SIG-M5 treated with dmso at 0.1 percent for 504 hours (cell line): ENCODE results near the gene DSP.

Experiments
- DNase-seq: peaks from one replicate; lab custom pipeline; 2025; ENCODE audit not compliant: unreplicated experiment; lab: John Stamatoyannopoulos, UW

Gene DSP

DNA sequence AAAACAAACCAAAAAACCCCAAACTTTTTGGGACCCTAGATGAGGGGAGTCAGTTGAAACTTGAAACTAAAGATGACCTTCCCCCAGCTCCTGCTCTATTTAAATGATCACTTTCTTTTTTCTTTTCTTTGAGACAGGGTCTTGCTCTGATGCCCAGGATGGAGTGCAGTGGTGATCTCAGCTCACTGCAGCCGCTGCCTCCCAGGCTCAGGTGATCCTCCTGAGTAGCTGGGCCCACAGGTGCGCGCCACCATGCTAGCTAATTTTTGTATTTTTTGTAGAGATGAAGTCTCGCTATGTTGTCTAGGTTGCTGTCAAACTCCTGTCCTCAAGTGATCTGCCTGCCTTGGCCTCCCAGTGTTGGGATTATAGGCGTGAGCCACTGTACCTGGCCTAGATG lies 7.3 kb upstream of the DSP start:
- DNase-seq: no peak

DNA sequence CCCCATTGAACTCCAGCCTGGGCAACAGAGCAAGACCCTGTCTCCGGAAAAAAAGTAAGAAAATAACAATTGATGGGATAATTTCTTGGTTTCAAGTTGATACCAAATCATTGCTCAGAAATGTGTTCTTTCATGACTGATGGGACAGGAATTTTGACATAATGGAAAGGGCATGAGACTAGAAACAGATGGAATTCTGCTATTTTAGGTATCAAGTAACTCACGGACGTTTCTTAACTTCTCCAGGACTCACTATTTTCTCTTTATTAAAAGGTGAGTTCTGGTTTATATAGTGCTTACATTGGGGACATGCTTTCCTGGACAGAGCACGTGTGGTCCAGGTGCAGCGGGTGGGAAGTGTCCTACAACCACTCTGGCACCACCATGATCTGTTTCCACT lies 6.0 kb upstream of the DSP start:
- DNase-seq: no peak

DNA sequence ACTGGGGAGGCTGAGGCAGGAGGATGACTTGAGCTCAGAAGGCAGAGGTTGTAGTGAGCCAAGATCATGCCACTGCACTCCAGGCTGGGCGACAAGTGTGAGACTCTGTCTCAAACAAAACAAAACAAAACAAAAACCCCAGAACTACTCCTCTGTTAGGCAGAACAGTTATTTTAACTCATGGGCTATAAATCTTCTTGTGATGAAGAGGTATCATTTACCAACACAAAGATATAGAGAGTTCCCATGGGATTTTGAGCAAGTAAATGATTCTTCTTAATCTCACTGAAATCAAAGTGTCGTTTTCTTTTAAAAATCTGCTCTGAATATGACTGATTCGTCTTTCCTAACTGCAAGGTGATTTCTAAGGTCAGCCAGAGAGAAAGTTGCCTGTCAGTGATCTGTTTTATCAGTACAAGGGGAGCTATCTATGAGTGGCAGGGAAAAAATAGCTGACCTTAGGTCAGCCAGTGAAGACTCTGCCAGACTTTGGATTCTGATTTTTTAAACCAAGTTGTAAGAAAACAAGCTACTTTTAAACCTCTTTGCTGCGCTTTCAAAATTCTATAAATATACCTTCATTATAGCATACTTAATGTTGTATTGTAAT lies 3.8 kb upstream of the DSP start:
- no peak for DNase-seq

DNA sequence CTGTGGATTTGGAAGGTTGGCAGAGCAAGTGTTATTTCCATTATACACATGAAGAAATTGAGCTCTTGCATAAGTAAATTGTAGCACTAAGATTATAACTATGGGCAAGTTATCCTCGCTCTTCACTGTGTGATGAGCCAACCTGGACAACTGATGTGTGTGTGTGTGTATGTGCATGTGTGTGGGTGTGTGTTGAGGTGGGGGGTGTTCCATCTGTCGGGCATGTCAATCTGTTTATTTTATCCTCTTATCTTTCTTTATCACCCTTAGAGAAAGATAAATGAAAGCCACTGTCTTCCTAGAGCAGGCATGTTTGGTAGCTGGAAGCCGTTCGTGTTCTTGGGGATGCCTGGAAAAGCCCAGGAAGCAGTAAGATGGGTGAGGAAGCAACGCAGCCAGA lies 3.0 kb upstream of the DSP start:
- no peak for DNase-seq

DNA sequence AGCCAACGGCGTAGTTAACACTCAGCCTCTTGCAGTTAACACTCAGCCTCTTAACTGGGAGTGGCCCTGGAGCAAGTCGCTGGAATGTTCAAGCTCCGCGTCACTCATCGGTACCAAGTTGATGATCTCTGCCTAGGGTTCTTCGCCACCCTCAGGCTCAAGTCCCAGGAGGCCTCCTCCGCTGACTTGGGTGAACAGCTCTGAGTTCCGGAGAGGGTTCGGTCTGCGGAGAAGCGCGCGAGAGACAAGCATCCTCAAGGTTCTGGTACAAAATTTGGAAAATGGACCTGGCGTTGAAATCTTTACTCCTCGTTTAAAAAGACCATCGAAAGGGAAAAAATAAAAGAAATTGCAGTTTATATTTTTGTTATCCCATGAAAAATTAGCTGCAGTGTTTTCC lies 876 bp upstream of the DSP start:
- no peak for DNase-seq

DNA sequence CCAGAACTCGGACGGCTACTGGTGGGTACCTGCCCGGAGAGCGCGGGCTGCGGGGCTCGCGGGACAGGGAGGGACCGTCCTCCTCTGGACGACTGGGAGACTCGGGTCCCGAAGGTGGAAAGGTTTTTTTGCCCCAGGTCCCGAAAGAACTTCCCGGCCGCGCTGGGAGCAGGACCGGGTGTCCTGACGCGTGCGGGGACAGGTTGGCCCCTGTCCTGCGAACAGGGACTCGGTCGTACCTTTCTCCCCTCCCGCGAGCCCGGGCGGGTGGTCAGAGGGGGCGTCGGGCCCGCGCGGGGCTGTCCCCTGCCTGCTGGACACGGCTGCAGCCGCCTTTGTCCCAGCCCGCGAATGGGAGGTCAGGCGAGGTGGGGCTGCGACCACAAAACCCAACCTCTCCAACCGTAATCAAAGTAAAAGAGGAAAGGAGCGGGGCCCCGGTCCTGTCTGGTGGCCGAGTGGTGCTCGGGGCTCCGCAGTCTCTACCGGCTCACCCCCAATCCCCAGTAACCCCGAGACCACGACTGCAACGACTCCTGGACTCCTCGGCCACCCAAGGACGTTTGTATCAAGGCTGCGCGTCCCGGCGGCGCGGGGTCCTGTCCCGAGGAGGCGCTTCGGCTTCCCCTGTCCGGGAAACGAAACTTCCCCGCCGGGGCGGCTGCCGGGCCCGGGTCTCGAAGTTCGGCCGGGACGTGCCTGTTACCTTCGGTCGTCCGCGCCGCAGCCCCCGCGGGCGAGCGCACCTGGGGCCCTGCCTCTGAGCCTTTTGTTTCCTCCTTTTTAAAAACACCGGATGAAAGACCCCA lies 798 bp downstream of the DSP start:
- DNase-seq: no peak

DNA sequence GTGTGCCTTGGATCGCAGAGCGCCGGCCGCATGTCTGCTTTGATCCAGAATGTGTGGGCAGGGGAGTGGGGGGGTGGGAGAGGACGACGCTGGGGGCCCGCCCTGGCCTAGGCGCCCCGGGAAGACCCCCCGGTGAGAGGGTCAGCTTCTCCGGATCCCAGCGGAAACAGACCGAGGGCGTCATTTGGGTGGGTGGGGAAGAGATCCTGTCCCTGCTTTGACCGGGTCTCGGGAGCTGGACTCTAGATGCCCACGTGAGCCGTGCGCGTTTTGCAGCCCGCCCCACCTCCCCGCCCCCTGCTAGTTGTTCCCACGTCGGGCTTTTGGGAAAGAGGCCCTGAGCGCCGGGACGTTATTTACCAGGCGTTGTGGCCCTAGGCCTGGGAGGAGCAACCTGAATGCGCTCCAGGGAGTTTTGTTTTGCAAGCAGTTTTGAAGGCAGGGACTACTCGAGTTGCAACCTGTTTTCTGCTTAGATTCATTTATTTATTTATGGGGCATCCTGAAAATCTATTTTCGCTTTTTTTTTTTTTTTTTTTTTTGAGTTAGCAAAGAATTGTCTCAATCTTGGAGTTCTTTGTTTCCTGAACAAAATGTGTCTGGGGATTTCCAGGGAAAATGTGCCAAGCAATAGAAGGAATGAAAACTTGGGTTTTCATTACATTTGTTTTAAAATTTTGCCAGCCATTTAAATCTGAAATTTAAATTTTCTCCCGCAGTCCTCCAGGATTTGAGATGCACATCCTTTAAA lies 1.6 kb downstream of the DSP start:
- peak; percentile 18 for DNase-seq

DNA sequence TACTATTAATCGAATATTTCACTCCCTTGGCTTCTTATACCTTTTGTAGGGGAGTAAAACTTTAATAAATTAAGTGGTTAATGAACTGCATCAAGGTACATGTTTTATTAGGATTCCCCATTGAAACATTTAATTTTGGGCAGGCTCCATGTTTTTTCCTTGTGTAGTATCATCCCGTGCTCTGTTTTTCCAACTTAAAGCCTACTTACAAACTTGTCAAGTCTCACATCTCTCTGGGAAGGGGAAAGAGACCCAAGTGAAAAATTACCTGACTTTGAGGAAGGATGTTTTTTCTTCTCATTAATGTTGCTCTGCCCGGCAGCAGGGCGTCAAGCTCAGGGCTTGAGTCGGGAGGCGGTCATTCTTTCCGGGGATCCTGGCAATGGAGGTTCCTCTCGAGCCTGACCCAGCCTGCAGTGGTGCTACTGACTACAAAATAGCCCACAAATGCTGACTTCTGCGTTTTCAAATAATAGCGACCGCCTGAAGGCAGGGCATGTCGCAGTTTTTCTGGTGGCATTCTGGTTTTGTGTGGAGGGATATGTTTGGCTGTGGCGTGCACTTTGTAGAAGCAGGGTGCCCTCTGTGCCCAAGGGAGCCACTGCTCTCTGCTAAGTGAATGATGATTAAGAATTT lies 2.4 kb downstream of the DSP start:
- no peak for DNase-seq

DNA sequence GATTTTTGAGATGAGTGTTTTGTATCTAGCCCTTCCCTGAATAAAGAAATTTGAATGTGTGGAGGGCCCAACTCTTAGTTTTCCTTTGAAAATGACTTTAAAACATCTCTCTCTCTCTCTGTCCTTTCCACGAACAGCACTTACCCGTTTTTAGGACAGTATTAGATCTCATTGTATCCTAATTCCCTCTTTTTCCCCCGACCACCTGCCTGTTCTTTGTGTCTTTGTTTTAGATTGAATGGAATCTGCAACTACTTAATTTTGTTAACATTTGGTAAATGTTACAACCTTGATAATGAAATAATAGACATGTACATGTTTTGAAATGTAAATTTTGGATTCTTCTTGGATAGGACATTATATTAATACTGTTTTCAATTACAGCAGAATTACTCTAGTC lies 3.1 kb downstream of the DSP start:
- no peak for DNase-seq

DNA sequence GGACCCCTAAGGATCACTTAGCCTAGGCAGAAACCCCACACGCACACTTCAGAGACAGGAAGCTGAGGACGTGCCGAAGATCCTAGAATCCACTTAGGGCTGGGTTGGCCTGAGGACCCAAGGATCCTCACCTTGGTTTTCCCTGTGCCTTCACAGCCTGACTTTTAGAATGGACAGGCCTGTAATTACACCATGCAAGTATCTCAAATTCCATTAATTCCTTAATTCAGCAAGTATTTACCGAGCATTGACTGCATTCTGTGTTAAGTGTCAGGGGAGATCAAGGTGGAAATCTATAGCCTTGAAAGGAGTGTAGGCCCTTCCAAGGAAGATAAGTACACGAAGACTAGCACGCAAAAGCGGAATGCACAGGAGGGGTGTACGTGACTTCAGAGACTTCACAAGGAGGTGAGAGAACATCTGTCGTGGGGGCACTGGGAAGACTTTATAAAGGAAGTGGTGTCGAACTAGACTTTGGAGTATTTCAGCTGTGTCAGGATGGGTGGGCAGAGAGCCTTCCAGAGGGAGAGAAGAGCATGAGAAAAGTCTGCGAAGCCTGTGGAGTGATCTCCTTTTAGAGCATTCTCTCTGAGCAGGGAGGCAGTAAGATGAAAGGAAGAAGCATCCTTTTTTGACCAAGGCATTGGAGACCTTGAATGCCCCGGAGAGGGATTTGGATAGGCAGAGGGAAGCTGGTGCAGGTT lies 4.0 kb downstream of the DSP start:
- DNase-seq: no peak

DNA sequence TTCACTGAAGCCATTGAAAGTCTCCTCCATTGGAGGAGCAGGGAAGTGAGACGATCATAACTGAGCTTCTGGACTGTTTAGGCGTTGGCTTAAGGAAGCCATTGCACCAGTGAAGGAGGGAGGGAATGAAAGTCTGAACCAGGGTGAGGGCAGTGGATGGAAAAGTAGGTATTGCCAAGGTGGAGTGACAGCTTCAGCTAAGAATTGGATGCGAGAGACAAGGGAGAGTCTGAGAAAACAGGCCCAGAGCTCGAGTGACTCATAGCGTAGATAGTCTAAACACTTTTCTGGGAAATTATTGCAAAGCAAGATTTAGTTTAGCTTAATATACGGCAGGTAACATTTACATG lies 4.5 kb downstream of the DSP start:
- DNase-seq: no peak

DNA sequence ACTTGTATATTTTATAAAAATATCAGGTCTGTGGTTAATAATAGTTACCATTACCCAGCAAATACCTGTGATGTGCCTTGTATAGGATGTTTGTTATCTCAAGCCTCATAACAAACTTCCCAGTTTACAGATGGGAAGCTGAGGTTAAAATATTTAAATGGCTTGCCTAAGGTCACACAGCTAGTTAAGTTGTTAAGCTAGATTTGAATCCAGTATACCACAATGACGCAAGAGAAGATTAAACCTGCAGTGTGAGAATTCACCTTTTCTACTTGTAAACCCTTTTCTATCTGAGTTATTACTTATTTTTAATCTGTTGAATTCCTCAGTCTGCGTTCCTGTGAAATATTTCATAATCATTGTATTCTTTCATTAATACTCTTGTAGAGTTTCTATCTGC lies 4.9 kb downstream of the DSP start:
- DNase-seq: no peak

DNA sequence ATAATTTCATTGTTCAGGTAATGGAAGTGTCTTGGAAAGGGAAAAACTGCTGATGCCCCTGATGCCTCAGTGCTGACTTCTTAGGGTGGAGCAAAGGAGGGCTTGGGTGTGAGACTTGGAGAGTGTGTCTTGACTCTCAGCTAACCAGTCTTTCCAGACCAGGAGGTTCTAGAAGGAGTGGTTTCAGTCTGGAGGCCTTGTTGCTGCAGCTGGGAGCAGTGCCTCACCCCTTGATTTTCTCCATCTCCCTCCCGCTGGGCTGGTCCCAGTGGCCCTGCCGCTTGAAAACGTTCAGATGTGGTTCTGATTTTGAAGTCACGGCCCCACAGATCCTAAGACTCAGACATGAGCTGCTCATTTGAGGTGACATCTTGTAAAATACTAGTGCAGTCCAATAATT lies 5.4 kb downstream of the DSP start:
- DNase-seq: no peak

DNA sequence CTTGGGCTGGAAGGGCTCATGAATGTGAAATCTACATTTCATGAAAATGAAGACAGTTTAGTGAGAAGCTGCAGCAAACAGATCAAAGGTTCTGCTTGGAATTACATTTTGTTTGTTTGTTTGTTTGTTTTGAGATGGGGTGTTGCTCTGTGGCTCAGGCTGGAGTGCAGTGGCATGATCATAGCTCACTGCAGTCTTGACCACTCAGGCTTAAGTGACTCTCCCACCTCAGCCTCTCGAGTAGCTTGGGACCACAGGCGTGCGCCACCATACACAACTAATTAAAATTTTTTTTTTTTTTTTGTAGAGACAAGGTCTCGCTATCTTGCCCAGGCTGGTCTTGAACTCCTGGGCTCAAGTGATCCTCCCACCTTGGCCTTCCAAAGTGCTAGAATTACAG lies 5.8 kb downstream of the DSP start:
- no peak for DNase-seq

DNA sequence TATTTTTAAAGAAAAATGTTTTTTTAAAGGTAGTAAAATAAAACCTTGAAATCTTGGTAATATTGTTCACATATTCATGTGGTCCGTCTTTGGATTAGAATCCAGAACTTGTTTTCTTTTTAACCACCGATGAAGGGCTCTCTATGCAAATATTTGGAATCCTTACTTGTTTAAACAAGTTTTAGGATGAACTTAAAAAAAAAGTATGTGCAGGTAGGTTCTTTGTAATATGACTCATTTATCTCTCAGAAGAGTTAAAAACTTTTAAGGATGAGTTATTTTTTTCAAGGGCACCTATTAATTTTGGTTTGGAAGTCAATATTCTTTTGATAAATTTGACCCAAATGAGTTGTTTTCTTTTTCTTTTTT lies 8.9 kb downstream of the DSP start:
- no peak for DNase-seq

DNA sequence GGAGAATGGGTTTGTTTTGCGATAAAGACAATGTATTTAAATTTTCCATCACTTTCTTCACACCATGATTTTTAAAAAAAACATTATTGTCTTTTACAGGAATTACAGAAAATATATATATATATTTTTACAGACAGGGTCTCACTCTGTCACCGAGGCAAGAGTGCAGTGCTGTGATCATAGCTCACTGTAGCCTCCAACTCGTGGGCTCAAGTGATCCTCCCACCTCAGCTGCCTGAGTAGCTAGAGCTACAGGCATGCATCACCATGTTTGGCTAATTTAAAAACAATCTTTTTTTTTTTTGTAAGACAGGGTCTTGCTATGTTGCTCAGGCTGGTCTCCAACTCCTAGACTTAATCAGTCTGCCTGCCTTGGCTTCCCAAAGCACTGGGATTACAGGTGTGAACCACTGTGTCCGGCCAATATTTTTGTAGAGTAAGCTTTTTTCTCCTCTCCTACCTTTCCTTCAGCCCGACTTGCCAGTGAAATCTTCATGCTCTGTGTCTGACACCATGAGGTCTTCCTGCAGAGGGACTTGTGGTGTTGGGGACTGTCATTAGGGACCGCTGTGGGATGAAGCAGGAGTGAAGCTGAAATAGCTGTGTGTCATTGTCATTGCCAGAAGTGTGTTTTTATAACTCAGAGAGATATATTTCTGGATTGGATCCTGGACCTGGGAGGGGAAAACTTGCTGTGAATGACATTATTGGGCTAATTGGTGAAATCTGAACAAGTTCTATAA lies 13.2 kb downstream of the DSP start:
- DNase-seq: no peak

DNA sequence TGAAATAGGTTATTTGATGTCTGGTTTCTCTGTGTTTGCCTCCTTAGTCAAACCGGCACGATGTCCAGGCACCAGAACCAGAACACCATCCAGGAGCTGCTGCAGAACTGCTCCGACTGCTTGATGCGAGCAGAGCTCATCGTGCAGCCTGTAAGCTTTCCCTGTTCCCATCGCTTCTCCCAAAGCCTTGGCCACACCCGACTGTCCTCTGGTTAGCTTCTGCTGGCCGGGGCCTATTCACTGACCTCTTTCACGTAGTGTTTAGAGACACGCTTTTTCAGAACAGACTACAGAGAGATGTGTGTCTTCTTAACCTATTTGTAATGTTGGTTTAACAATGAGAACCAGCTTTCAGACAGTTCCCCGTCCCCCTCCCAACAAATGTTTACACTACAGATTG lies 14.2 kb downstream of the DSP start:
- no peak for DNase-seq

DNA sequence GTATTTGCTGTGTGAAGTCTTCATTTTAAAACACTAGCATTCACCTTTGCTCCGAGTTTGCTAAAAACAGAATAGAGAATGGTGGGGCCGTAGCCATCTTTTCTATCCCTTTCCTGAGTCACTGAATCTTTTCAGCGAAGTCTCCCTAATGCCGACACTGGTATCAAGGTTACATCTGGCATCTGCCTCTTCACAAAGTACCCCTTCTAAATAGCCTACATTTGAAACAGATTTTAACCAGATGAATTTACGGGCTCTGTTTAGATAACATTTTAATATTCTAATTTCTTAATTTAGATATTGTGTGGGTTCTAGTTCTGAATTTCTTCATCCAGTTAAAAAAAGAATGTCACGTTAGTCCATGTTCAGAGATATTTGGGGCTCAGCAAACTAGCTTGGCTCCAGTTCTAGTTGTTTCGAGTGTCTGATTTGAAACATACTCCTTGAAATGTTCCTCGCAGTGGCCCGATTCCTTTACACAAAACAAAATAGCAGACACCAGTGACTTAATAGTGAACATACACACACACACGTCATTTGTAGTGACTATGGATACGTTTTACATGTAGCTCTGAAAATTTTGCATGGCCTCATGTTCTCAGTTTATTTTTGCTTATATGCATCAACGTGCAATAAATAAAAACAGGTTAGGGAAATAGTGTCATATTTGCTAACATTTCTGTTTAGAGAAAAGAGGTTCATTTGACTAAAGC lies 15.1 kb downstream of the DSP start:
- no peak for DNase-seq

DNA sequence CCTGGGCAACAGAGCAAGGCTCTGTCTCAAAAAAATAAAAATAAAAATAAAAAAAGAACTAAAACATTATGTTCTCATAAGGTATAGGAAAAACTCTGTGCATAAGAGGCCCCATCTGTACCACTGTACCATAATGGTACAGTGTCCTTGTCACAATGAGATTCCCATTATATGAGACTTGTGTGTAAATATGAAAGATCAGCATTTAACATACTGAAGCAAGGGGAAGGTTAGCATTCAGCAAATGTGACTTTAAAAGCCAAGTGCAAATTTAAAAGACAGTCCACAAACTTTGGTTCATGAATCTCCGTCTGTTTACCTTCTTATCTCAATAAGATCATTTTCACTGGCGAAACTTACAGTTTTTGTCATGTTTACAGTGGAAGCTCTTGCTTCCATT lies 16.2 kb downstream of the DSP start:
- no peak for DNase-seq

DNA sequence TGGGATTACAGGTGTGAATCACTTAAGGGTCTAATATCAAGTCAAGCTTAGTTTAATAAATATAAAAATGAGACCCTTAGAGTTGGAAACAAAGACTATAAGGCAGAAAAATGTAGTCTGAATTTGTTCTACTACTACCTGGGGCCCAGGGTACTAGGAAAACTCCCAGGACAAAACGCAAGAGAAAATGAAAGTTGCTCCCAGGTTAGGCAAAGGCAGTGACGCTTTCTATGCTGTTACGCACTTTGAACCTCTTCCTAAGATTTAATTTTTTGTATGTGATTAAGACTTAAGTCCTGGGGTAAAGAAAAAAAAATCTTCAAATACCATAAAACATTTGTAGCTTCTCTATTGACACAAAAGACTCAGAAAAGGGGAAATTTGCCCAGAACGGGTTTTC lies 17.3 kb downstream of the DSP start:
- DNase-seq: no peak
